H1 (cell line): ENCODE results near the gene NAA20. TPM values are rescaled to one million over a fixed set of nuclear protein-coding genes. Genes with fewer than 3 reads are reported as not detected.

Source experiments
- CTCF ChIA-PET: fragments of 300-600 bp; sonication (Branson Sonifier 250); formaldehyde crosslinking; loops from one replicate; lab custom pipeline; 2021; ENCODE audit not compliant: partially characterized antibody; lab: Charles Lee
- POLR2A ChIA-PET: fragments of 300-600 bp; sonication (Branson Sonifier 250); formaldehyde crosslinking; loops from one replicate; lab custom pipeline; 2021; ENCODE audit warnings: inconsistent platforms; ENCODE audit not compliant: partially characterized antibody; lab: Charles Lee
- DNase-seq, 2 experiments: peaks; one replicate each; pipeline versions ENCODE4 v3.0.0 to v3.0.0-alpha.2; 2010 to 2022; ENCODE audit warnings: low spot score in 2 of 2, low read depth in 1 of 2, mixed read lengths in 1 of 2
- FAIRE-seq: peaks from 2 replicates; lab custom pipeline; 2011; peaks lifted over from hg19 to GRCh38; lab: Jason Lieb, UNC
- H2AFZ ChIP-seq: 2 replicates; pipeline ENCODE4 v1.8.1; 2012; ENCODE audit warnings: low read length, inconsistent platforms
- H2AK5ac ChIP-seq: 2 replicates; pipeline ENCODE4 v1.6.1; 2013; ENCODE audit warnings: low read depth, low read length
- H2BK120ac ChIP-seq: replicated peaks from 2 replicates; pipeline ENCODE3; 2013; ENCODE audit warnings: low read depth, low read length, inconsistent platforms
- H2BK12ac ChIP-seq: 2 replicates; pipeline ENCODE4 v1.6.1; 2013; ENCODE audit warnings: low read depth, low read length
- H2BK15ac ChIP-seq: 2 replicates; pipeline ENCODE4 v1.6.1; 2013; ENCODE audit warnings: low read length
- H2BK20ac ChIP-seq: 2 replicates; pipeline ENCODE4 v1.6.1; 2013; ENCODE audit warnings: low read length
- H2BK5ac ChIP-seq: 2 replicates; pipeline ENCODE4 v1.6.1; 2013; ENCODE audit warnings: low read depth, low read length
- H3K14ac ChIP-seq: 2 replicates; pipeline ENCODE4 v1.6.1; 2013; ENCODE audit warnings: inconsistent platforms; ENCODE audit not compliant: insufficient read length
- H3K18ac ChIP-seq: 2 replicates; pipeline ENCODE4 v1.6.1; 2013; ENCODE audit warnings: low read length; ENCODE audit errors: extremely low read depth
- H3K23ac ChIP-seq: 2 replicates; pipeline ENCODE4 v1.6.1; 2013; ENCODE audit warnings: inconsistent platforms; ENCODE audit not compliant: insufficient read length
- H3K23me2 ChIP-seq: 2 replicates; pipeline ENCODE4 v1.6.1; 2013; ENCODE audit warnings: low read depth, low read length
- H3K27ac ChIP-seq: 2 replicates; pipeline ENCODE4 v1.6.1; 2011; ENCODE audit warnings: low read depth, low read length, inconsistent platforms
- H3K27me3 ChIP-seq, 4 experiments: replicated peaks in 1 of 4; 1 replicate in 1 of 4; 2 replicates in 3 of 4; pipeline versions ENCODE4 v1.6.1 to v1.8.1; 2011 to 2013; ENCODE audit warnings: low read length in 3 of 4, mild to moderate bottlenecking in 3 of 4, inconsistent platforms in 2 of 4, mixed read lengths in 2 of 4, moderate library complexity in 1 of 4; ENCODE audit not compliant: control insufficient read depth in 3 of 4, insufficient read depth in 3 of 4; ENCODE audit errors: extremely low read depth in 1 of 4
- H3K36me3 ChIP-seq, 4 experiments: 2 replicates each; pipeline versions ENCODE4 v1.6.1 to v1.8.1; 2011 to 2013; ENCODE audit warnings: mild to moderate bottlenecking in 4 of 4, low read length in 3 of 4, moderate library complexity in 2 of 4, control low read depth in 1 of 4, inconsistent platforms in 1 of 4; ENCODE audit not compliant: insufficient read depth in 4 of 4, control insufficient read depth in 2 of 4
- H3K4ac ChIP-seq: replicated peaks from 2 replicates; pipeline ENCODE3; 2013; ENCODE audit warnings: low read length, low read depth, mixed read lengths, inconsistent platforms; ENCODE audit not compliant: insufficient read length
- H3K4me1 ChIP-seq, 4 experiments: replicated peaks in 1 of 4; 1 replicate in 1 of 4; 2 replicates in 3 of 4; pipeline versions ENCODE4 v1.6.1 to v1.8.1; 2011 to 2013; ENCODE audit warnings: low read length in 3 of 4, inconsistent platforms in 2 of 4, mixed read lengths in 1 of 4; ENCODE audit not compliant: insufficient read depth in 4 of 4, control insufficient read depth in 3 of 4
- H3K4me2 ChIP-seq, 2 experiments: 2 replicates each; pipeline versions ENCODE4 v1.6.1 to v1.8.1; 2011 to 2013; ENCODE audit warnings: low read depth in 2 of 2, low read length in 2 of 2, control low read depth in 1 of 2, inconsistent platforms in 1 of 2, mild to moderate bottlenecking in 1 of 2; ENCODE audit not compliant: insufficient read depth in 1 of 2
- H3K4me3 ChIP-seq, 4 experiments: fragments of 200-600, 300-600 bp in 1 of 4; sonication (generic), shearing (Covaris generic), sonication (Bioruptor Twin) in 1 of 4; 2 replicates each; pipeline versions ENCODE4 v1.5.1 to v1.8.1; 2011 to 2016; ENCODE audit warnings: low read length in 4 of 4, low read depth in 3 of 4, control low read depth in 2 of 4, inconsistent platforms in 2 of 4, mild to moderate bottlenecking in 2 of 4, mixed read lengths in 1 of 4, moderate library complexity in 1 of 4; ENCODE audit not compliant: insufficient read depth in 2 of 4; ENCODE audit errors: extremely low read depth in 1 of 4
- H3K56ac ChIP-seq: replicated peaks from 2 replicates; pipeline ENCODE3; 2013; ENCODE audit warnings: low read depth, mild to moderate bottlenecking, mixed read lengths, low read length, inconsistent platforms; ENCODE audit not compliant: insufficient read length
- H3K79me1 ChIP-seq: 2 replicates; pipeline ENCODE4 v1.6.1; 2013; ENCODE audit warnings: low read depth, low read length, control low read depth
- H3K79me2 ChIP-seq, 2 experiments: 2 replicates each; pipeline versions ENCODE4 v1.6.1 to v1.8.1; 2012 to 2013; ENCODE audit warnings: low read length in 2 of 2, mild to moderate bottlenecking in 2 of 2, inconsistent platforms in 1 of 2; ENCODE audit not compliant: insufficient read depth in 2 of 2, control insufficient read depth in 1 of 2
- H3K9ac ChIP-seq, 4 experiments: replicated peaks in 1 of 4; 1 replicate in 1 of 4; 2 replicates in 3 of 4; pipeline versions ENCODE4 v1.6.1 to v1.8.1; 2011 to 2013; ENCODE audit warnings: low read depth in 3 of 4, low read length in 3 of 4, control low read depth in 2 of 4, mild to moderate bottlenecking in 2 of 4, moderate library complexity in 2 of 4, inconsistent platforms in 1 of 4; ENCODE audit errors: extremely low read depth in 1 of 4
- H3K9me3 ChIP-seq, 2 experiments: 2 replicates each; pipeline versions ENCODE4 v1.6.1 to v1.8.1; 2012 to 2013; ENCODE audit warnings: mild to moderate bottlenecking in 2 of 2, moderate library complexity in 2 of 2, control low read depth in 1 of 2, inconsistent platforms in 1 of 2, low read depth in 1 of 2, low read length in 1 of 2, mixed read lengths in 1 of 2; ENCODE audit not compliant: insufficient read depth in 2 of 2
- H4K20me1 ChIP-seq, 2 experiments: replicated peaks in 1 of 2; 2 replicates each; pipeline versions ENCODE3 to v1.8.1; 2011 to 2013; ENCODE audit warnings: inconsistent platforms in 2 of 2, low read length in 2 of 2, mild to moderate bottlenecking in 1 of 2; ENCODE audit not compliant: insufficient read depth in 2 of 2, control insufficient read depth in 1 of 2
- H4K5ac ChIP-seq: 2 replicates; pipeline ENCODE4 v1.6.1; 2013; ENCODE audit warnings: low read length, low read depth, mixed read lengths, inconsistent platforms; ENCODE audit not compliant: insufficient read length
- H4K8ac ChIP-seq: 2 replicates; pipeline ENCODE4 v1.8.0; 2013; ENCODE audit warnings: mild to moderate bottlenecking, moderate library complexity, low read length, inconsistent platforms; ENCODE audit not compliant: insufficient read depth; ENCODE audit errors: extremely low read depth
- H4K91ac ChIP-seq: replicated peaks from 2 replicates; pipeline ENCODE3; 2013; ENCODE audit warnings: low read length, mixed read lengths, inconsistent platforms; ENCODE audit not compliant: insufficient read length
- BCL11A ChIP-seq, 2 experiments: IDR thresholded peaks; one replicate each; pipeline ENCODE4 v1.6.1; 2011; ENCODE audit warnings: low read depth in 2 of 2, low read length in 2 of 2, mild to moderate bottlenecking in 2 of 2
- EP300 ChIP-seq, 2 experiments: IDR thresholded peaks; 1 replicate in 1 of 2; 2 replicates in 1 of 2; pipeline ENCODE4 v1.6.1; 2011 to 2012; ENCODE audit warnings: low read depth in 2 of 2, low read length in 2 of 2, mild to moderate bottlenecking in 2 of 2, borderline replicate concordance in 1 of 2, inconsistent platforms in 1 of 2, moderate library complexity in 1 of 2
- GABPA ChIP-seq: IDR thresholded peaks from 2 replicates; pipeline ENCODE4 v1.6.1; 2011; ENCODE audit warnings: mild to moderate bottlenecking, low read length, moderate library complexity, borderline replicate concordance; ENCODE audit not compliant: insufficient read depth
- HDAC6 ChIP-seq: IDR thresholded peaks from one replicate; pipeline ENCODE4 v1.7.1; 2012; ENCODE audit warnings: low read depth, mild to moderate bottlenecking, inconsistent platforms, low read length, moderate library complexity
- JUND ChIP-seq: IDR thresholded peaks from 2 replicates; pipeline ENCODE4 v1.6.1; 2011; ENCODE audit warnings: mild to moderate bottlenecking, improper control_type of control experiment, low read length
- MAFK ChIP-seq: IDR thresholded peaks from 2 replicates; pipeline ENCODE4 v1.6.1; 2012; ENCODE audit warnings: low read depth, mild to moderate bottlenecking, improper control_type of control experiment, low read length
- RXRA ChIP-seq: IDR thresholded peaks from 2 replicates; pipeline ENCODE4 v1.6.1; 2011; ENCODE audit warnings: low read depth, mild to moderate bottlenecking, low read length, moderate library complexity; ENCODE audit not compliant: insufficient read depth
- SAP30 ChIP-seq: fragments of 300-600 bp; sonication (generic); IDR thresholded peaks from 2 replicates; pipeline ENCODE4 v1.7.1; 2012; ENCODE audit warnings: low read length, moderate library complexity, mild to moderate bottlenecking, inconsistent platforms; ENCODE audit not compliant: insufficient read depth, insufficient replicate concordance
- SIN3A ChIP-seq, 2 experiments: IDR thresholded peaks in 1 of 2; conservative IDR thresholded peaks in 1 of 2; 2 replicates each; pipeline ENCODE4 v1.6.1; 2011 to 2012; ENCODE audit warnings: low read length in 2 of 2, improper control_type of control experiment in 1 of 2, low read depth in 1 of 2, mild to moderate bottlenecking in 1 of 2
- SP1 ChIP-seq: IDR thresholded peaks from 2 replicates; pipeline ENCODE4 v1.6.1; 2011; ENCODE audit warnings: low read depth, low read length
- SUZ12 ChIP-seq: fragments of 200-600 bp; sonication (generic); IDR thresholded peaks from 2 replicates; pipeline ENCODE4 v1.6.1; 2012; ENCODE audit warnings: mild to moderate bottlenecking, inconsistent platforms, low read length, moderate library complexity, mixed read lengths
- TAF1 ChIP-seq: IDR thresholded peaks from 2 replicates; pipeline ENCODE4 v1.6.1; 2011; ENCODE audit warnings: mild to moderate bottlenecking, low read depth, low read length
- YY1 ChIP-seq: IDR thresholded peaks from 2 replicates; pipeline ENCODE4 v1.6.1; 2011; ENCODE audit warnings: low read depth, mild to moderate bottlenecking, low read length
- WGBS, 2 experiments: shearing (Covaris generic) in 1 of 2; methylation state at CpG; one replicate each; pipeline versions ENCODE4 v1.1.6 to v1.1.7; 2013 to 2015; ENCODE audit warnings: low lambda C conversion rate in 2 of 2, mixed read lengths in 2 of 2, inconsistent platforms in 1 of 2, low coverage in 1 of 2, missing lambda C conversion rate in 1 of 2; ENCODE audit not compliant: insufficient replicate concordance in 2 of 2, insufficient coverage in 1 of 2, insufficient read length in 1 of 2; ENCODE audit errors: extremely low coverage in 1 of 2, missing lambda C conversion rate in 1 of 2; 5-methylcytosine and 5-hydroxymethylcytosine counted together
- polyA plus RNA-seq, 7 experiments: library from polyadenylated mRNA; depleted of rRNA in 3 of 7; stranded (reverse) in 5 of 7; unstranded in 2 of 7; fragments of >200 nt in 5 of 7; fragments of 200-250 nt in 2 of 7; gene quantifications; 1 replicate in 5 of 7; 2 replicates in 1 of 7; 4 replicates in 1 of 7; pipeline versions ENCODE4 v1.2.1 to v1.2.3, GENCODE V29; 2011 to 2013; ENCODE audit warnings: missing spikeins in 2 of 7, mixed read lengths in 2 of 7
- total RNA-seq: library from RNA; stranded (reverse); fragmentation: NEBNext Ultra II Directional; extraction: Animal tissue kit (Norgen Biotek cat#: 25700); gene quantifications from 2 replicates; pipeline ENCODE4 v1.2.1, GENCODE V29; 2021

The NAA20 gene
- total and polyA plus RNA-seq, 2 of the 8 experiments (the other 6 are each of a cell fraction or from before 2014, with no cell fraction given): 21.9 to 41.1 TPM

GRCh38 chr20:20027284-20027683 is 10.1 kb downstream of the NAA20 start:
- Histone ChIP-seq H3K9me3 (no peaks in the 10 kb centered on the region), H3K23ac (no peak overlapping the region), H3K4ac (no peak overlapping the region), H2BK5ac (no peak overlapping the region), H3K14ac (no peak overlapping the region), H3K79me1 (peaks cover 7% of the 10 kb centered on the region; the same call in 1 of the 2 replicates), H2BK12ac (no peak overlapping the region), H3K56ac (no peak overlapping the region), H3K79me2 (peaks cover 0 to 28% of the 10 kb centered on the region in 2 experiments; a peak in 2 of 4 replicates), H2BK15ac (no peak overlapping the region), H3K9ac (no peak overlapping the region), H4K20me1 (peaks cover 1 to 2% of the 10 kb centered on the region in 2 experiments), H3K18ac (no peak overlapping the region), H4K8ac (no peak overlapping the region), H2BK20ac (no peak overlapping the region), H3K36me3 (peaks cover 0 to 40% (median 14%) of the 10 kb centered on the region in 4 experiments; a peak in 7 of 8 replicates), H3K27me3 (no peaks in the 10 kb centered on the region), H3K27ac (no peak overlapping the region), H3K4me3 (no peak overlapping the region), H3K23me2 (no peaks in the 10 kb centered on the region), H2BK120ac (no peak overlapping the region), H3K4me2 (no peak overlapping the region), H4K91ac (no peak overlapping the region), H4K5ac (no peak overlapping the region), H2AK5ac (no peak overlapping the region), H3K4me1 (no peaks in the 10 kb centered on the region), H2AFZ (no peak overlapping the region)
- CTCF ChIA-PET: interaction anchor here (0.6 kb wide), 1 partner anchor 63 kb away, joined by 3 read pairs; no protein-coding TSS in a partner anchor
- no peak for FAIRE-seq
- POLR2A ChIA-PET: interaction anchor here (0.7 to 3.3 kb wide), 5 partner anchors 9 to 1482 kb away, joined by 3 to 14 read pairs (median 5); partner anchors contain the start of genes CFAP61, CRNKL1 and NAA20
- 96% methylated on average over 2 of the region's 2 CpGs; no CpG with 5 or more reads in 1 of the 2 experiments for WGBS, 2 experiments
- DNase-seq: no peak
- TF ChIP-seq YY1: no peak
- no peak for TF ChIP-seq JUND
- no peak for TF ChIP-seq RXRA
- no peak for TF ChIP-seq EP300 (IDR thresholded peaks at IDR 0.05; ENCODE audit: borderline replicate concordance in 1 of 2, low read depth in 2 of 2, low read length in 2 of 2)
- no peak for TF ChIP-seq SP1
- TF ChIP-seq SAP30: no peak
- no peak for TF ChIP-seq BCL11A (IDR thresholded peaks at IDR 0.05; ENCODE audit: low read depth in 2 of 2, low read length in 2 of 2)
- no peak for TF ChIP-seq GABPA
- TF ChIP-seq SIN3A (conservative IDR thresholded peaks at IDR 0.05 in 1 of 2, IDR thresholded peaks at IDR 0.05 in 1 of 2; ENCODE audit: low read depth in 1 of 2, low read length in 2 of 2): no peak
- TF ChIP-seq HDAC6: no peak
- TF ChIP-seq TAF1: no peak
- TF ChIP-seq MAFK: no peak
- no peak for TF ChIP-seq SUZ12
